PC-3 (cell line): ENCODE results near the gene PARP3.

Source experiments
- EZH2 ChIP-seq: fragments of 300-600 bp; sonication (generic); IDR thresholded peaks from one replicate; pipeline ENCODE4 v1.6.1; 2017; ENCODE audit warnings: antibody characterized with exemption, mild to moderate bottlenecking, low read length; ENCODE audit not compliant: unreplicated experiment
- EZH2phosphoT487 ChIP-seq: fragments of 300-600 bp; sonication (generic); IDR thresholded peaks from 2 replicates; pipeline ENCODE4 v1.6.1; 2018; ENCODE audit warnings: mild to moderate bottlenecking, antibody characterized with exemption, low read length, borderline replicate concordance
- TF ChIP-seq, protein P1 (sequence below): fragments of 300-600 bp; sonication (generic); conservative IDR thresholded peaks from 2 replicates; pipeline ENCODE4 v1.5.1; 2017; ENCODE audit warnings: antibody characterized with exemption, low read depth, mild to moderate bottlenecking, low read length

DNA sequence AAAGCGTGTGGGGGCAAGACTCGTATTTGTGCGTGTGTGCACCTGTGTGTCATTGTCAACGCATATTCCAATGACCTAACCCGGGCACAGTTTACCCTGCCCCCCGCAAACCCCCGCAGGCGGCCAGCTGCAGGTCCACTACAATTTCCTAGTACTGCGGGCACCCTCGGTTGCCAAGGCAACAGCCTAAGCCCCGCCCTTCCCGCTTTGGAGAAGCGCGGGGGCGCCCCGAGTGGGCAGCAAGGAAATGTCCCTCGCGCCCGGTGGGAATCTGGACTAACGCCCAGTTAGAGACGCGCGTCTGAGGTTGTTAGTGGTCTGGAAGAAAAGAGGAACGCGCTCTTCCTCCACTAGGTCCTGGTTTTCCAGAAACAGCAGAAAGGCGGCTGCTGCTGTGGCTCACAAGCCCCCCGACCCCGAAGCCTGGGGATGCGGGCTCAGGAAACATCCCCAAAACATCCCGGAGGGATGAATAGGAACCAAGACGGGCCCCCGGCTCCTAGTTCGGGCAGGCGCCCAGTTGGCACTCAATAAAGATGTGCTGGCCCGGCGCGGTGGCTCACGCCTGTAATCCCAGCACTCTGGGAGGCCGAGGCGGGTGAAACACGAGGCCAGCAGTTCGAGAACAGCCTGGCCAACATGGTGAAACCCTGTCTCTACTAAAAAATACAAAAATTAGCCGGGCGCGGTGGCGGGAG is 33.8 kb downstream of the PARP3 start:
- TF ChIP-seq EZH2, result no peak
- TF ChIP-seq, protein P1, sequence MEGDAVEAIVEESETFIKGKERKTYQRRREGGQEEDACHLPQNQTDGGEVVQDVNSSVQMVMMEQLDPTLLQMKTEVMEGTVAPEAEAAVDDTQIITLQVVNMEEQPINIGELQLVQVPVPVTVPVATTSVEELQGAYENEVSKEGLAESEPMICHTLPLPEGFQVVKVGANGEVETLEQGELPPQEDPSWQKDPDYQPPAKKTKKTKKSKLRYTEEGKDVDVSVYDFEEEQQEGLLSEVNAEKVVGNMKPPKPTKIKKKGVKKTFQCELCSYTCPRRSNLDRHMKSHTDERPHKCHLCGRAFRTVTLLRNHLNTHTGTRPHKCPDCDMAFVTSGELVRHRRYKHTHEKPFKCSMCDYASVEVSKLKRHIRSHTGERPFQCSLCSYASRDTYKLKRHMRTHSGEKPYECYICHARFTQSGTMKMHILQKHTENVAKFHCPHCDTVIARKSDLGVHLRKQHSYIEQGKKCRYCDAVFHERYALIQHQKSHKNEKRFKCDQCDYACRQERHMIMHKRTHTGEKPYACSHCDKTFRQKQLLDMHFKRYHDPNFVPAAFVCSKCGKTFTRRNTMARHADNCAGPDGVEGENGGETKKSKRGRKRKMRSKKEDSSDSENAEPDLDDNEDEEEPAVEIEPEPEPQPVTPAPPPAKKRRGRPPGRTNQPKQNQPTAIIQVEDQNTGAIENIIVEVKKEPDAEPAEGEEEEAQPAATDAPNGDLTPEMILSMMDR, result peak; percentile 29; the same call in 1 of the 2 replicates
- TF ChIP-seq EZH2phosphoT487, result no peak
